ENCODE results near the gene RHOU. TPM values are rescaled to one million over a fixed set of nuclear protein-coding genes. Genes with fewer than 3 reads are reported as not detected.
A peak's percentile ranks its signal among the peaks of the same experiment; 100 is the strongest.
"Not testable (repeated sequence)": the region's sequence is repeated elsewhere in the genome, so short reads cannot be mapped to it uniquely, and the experiment has no call there.

The RHOU gene
- 4.2 TPM for total RNA-seq
- long read RNA-seq, full-length matches to known transcripts, result 11 of 14 reads
- long read RNA-seq, partial matches to known transcripts, result 2 of 14 reads
- long read RNA-seq, other reads (novel, unspliced or antisense), result 1 of 14 reads

DNA sequence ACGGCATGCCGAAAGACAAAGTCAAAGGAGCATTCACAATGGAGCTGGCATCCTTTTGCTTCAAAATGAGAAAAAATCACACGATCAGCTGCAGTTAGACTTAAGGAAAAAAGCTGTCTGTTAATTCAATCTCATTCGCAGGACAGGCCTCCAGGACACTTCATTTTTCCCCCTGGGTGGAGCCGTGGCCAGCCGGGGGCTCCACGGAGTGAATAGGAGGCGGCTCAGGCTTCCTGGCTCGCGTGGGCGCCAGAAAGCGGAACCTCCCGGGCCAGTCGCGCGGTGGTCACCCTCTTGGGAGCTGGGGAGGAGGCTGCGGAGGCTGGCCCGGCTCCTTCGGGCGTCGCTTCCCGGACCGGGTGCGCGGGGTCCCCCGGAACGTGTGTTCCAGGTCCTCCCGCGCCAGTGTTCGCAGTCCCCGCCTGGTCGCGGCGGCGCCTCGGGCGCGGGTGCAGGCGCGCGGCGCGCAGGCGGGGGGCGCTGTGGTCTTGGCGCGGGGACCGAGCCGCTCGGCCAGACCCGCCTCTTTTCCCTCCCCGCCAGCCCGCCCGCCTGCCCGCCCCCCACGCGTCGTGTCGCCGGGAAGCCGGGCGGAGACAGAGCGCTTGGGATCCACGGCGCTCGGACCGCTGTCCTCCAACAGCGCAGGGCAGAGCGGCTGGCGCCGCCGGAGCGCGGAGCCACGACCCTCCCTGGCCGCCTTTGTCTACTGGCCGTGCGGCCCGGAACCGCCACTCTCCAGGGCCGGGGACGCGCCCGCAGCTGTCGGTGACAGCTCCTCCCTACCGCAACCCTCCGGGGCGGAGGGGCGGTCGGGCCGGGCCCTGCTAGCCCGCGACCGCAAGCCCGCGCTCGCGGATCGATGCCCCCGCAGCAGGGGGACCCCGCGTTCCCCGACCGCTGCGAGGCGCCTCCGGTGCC lies at the start of gene RHOU:
Gene RHOU (plus strand): TSS at position 599 of the 921 bp plus-strand sequence. CDS start 264 bp downstream, at position 863.
- DNase-seq, result peak; percentile 87
- intact Hi-C loops (cut with DNase I), result loop anchor here (5.0 kb wide), 2 partner anchors 422 to 492 kb away; no protein-coding TSS in a partner anchor
- ATAC-seq (ENCODE audit: poor library complexity), result peak; percentile 97

DNA sequence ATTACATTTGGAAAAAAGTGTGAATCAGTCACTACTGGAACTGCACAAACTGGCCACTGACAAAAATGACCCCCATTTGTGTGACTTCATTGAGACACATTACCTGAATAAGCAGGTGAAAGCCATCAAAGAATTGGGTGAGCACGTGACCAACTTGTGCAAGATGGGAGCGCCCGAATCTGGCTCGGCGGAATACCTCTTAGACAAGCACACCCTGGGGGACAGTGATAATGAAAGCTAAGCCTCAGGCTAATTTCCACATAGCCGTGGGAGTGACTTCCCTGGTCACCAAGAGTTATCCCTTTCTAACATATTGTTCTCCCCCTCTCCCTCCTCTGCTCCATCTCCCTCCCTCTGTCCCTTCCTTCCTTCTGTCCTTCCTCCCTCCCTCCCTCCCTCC lies 47.7 kb upstream of the RHOU start:
- ATAC-seq (ENCODE audit: poor library complexity) (no peak), DNase-seq (no peak)
- intact Hi-C loops (cut with DNase I), result no loop called here

GRCh38 chr1:228689255-228689654 lies 46.0 kb upstream of the RHOU start:
- ATAC-seq (ENCODE audit: poor library complexity), result no peak
- no peak for DNase-seq
- intact Hi-C loops (cut with DNase I), result no loop called here

DNA sequence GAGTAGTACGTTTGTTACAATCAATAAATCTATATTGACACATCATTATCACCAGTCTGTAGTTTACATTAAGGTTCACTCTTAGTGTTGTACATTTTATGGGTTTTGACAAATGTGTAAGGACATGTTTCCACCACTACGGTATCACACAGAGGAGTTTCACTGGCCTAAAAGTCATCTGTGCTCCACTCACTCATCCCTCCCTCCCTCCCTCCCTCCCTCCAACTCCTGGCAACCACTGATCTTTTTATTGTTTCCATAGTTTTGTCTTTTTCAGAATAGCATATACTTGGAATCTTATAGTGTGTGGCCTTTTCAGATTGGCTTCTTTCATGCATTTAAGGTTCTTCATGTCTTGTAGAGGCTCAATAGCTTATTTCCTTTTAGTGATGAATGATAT lies 44.1 kb upstream of the RHOU start:
- intact Hi-C loops (cut with DNase I), result loop anchor here (5.0 kb wide), 1 partner anchor 466 kb away; no protein-coding TSS in a partner anchor
- DNase-seq (no peak), ATAC-seq (ENCODE audit: poor library complexity) (no peak)

DNA sequence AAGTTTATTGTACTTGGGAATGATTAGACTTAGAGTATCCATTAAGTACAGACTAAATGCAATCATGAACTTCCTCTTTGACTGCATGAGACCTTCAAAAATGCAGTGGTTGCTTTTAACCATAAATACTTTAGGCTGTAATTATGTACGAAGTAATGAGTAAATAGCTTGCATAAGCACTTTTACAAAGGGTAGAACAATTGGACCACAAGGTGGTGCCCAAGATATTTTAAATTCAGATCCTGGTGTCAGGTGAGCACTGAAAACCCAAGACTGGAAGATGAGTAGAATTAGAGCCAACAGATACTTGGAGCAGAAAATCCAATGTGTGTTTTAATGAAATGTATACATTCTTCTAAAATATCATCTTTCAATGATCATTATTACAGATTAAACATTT lies 43.4 kb upstream of the RHOU start:
- DNase-seq (no peak), ATAC-seq (ENCODE audit: poor library complexity) (peak; percentile 69)
- intact Hi-C loops (cut with DNase I), result loop anchor here (5.0 kb wide), 1 partner anchor 465 kb away; no protein-coding TSS in a partner anchor

DNA sequence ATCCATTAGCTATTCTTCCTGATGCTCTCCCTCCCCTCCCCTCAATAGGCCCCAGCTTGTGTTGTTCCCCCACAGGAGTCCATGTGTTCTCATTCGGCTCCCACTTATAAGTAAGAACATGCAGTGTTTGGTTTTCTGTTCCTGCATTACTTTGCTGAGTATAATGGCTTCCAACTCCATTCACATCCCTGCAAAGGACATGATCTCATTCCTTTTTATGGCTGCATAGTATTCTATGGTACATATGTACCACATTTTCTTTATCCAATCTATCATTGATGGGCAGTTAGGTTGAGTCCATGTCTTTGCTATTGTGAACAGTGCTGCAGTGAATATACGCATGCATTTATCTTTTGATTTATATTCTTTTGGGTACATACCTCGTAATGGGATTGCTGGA lies 40.8 kb upstream of the RHOU start:
- intact Hi-C loops (cut with DNase I), result loop anchor here (5.0 kb wide), 1 partner anchor 463 kb away; no protein-coding TSS in a partner anchor
- not testable (repeated sequence) for ATAC-seq (ENCODE audit: poor library complexity); DNase-seq

DNA sequence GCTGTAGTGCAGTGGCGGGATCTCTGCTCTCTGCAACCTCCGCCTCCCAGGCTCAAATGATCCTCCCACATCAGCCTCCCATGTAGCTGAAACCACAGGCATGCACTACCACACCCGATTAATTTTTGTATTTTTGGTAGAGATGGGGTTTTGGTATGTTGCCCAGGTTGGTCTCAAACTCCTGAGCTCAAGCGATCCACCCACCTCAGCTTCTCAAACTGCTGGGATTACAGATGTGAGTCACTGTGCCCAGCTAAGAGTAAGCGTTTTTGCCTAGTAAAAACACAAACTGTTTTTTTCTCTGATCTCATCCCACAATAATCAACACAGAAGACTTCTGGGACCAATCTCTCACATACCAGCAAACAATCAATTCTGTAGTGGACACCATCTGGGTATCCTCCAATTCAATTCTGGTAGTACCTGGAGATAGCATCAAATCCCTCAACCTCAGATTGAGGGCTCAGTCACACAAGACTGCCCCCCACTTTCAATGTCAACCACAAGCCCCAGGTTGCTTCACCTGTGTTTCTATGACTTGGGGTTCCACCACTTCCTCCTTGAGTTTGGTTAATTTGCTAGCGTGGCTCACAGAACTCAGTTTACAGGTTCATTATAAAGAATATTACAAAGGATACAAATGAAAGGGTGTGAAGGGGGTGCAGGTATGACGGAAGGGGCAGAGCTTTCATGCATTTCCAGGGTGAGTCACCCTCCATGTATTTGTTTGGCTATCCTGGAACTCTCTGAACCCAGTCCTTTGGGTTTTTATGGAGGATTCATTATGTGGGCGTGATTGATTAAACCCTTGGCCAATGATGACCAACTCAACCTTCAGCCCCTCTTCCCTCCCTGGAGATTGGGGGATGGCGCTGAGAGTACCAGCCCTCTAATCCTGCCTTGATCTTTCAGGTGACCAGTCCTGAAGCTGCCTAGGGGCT lies 40.0 kb upstream of the RHOU start:
- intact Hi-C loops (cut with DNase I), result no loop called here
- ATAC-seq (ENCODE audit: poor library complexity) (no peak), DNase-seq (no peak)

GRCh38 chr1:228697207-228698016 lies 37.9 kb upstream of the RHOU start:
- intact Hi-C loops (cut with DNase I), result no loop called here
- DNase-seq (peak; percentile 78), ATAC-seq (ENCODE audit: poor library complexity) (peak; percentile 69)

- intact Hi-C loops (cut with DNase I), result no loop called here
- no peak for ATAC-seq (ENCODE audit: poor library complexity)
These were observed 37.3 kb upstream of the RHOU start for GRCh38 chr1:228698017-228698329.

GRCh38 chr1:228702433-228702832 lies 32.8 kb upstream of the RHOU start:
- ATAC-seq (ENCODE audit: poor library complexity), result no peak
- intact Hi-C loops (cut with DNase I), result no loop called here

More at GRCh38 chr1:228698017-228698329, 37.3 kb upstream of the RHOU start:
- no peak for DNase-seq

GRCh38 chr1:228706305-228706704 lies 29.0 kb upstream of the RHOU start:
- DNase-seq (no peak), ATAC-seq (ENCODE audit: poor library complexity) (no peak)
- intact Hi-C loops (cut with DNase I), result no loop called here

More at GRCh38 chr1:228702433-228702832, 32.8 kb upstream of the RHOU start:
- no peak for DNase-seq

GRCh38 chr1:228717081-228717480 lies 18.2 kb upstream of the RHOU start:
- intact Hi-C loops (cut with DNase I), result no loop called here
- DNase-seq, result no peak
- no peak for ATAC-seq (ENCODE audit: poor library complexity)

- DNase-seq (no peak), ATAC-seq (ENCODE audit: poor library complexity) (no peak)
- intact Hi-C loops (cut with DNase I), result no loop called here
These were observed 13.9 kb upstream of the RHOU start for GRCh38 chr1:228721407-228721806.

DNA sequence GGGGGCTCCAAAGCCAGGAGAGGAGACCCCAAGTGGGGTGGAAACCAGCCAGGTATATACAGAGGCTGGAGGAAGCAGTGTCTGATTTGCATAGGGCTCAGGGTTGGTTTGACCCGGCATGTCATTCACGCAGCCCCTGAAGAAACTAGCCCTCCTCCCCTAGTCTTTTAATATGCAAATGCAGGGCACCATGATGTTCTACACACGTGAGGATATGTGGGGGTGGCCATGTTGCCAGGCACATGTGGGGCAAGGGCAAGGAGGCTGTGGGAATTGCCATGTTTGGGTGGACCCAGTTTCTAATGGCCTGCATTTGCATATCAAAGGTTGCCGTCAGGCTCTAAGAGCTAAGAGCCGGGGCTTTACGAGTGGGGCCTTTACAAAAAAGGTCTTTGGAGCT lies 12.0 kb upstream of the RHOU start:
- no peak for DNase-seq
- ATAC-seq (ENCODE audit: poor library complexity), result no peak
- intact Hi-C loops (cut with DNase I), result no loop called here

GRCh38 chr1:228723921-228724320 lies 11.4 kb upstream of the RHOU start:
- no peak for DNase-seq
- ATAC-seq (ENCODE audit: poor library complexity), result no peak
- intact Hi-C loops (cut with DNase I), result no loop called here

- DNase-seq (no peak), ATAC-seq (ENCODE audit: poor library complexity) (peak; percentile 25)
- intact Hi-C loops (cut with DNase I), result no loop called here
These were observed 10.1 kb upstream of the RHOU start for GRCh38 chr1:228725178-228725577.

- intact Hi-C loops (cut with DNase I), result no loop called here
- ATAC-seq (ENCODE audit: poor library complexity), result peak; percentile 62
- no peak for DNase-seq
These were observed 7.6 kb upstream of the RHOU start for GRCh38 chr1:228727681-228728171.

DNA sequence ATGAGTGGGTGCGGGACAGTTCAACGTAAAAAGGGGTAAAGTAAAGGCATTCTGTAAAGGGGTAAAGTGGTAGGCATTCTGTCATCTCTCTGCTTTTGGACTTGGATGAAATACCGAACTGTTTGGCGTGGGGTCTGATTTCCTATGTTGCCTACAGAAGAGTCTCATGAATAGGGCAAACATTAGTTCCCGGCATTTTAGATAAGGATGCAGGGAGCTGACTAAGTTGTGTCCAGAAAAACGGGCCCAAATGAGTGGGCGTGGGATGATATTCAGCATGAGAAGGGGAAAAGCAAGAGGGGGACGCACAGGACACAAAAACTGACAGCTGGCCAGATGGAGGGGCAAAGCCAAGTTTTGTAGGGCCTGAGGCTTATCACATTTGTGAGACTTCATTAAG lies 2.9 kb upstream of the RHOU start:
- intact Hi-C loops (cut with DNase I), result no loop called here
- ATAC-seq (ENCODE audit: poor library complexity) (no peak), DNase-seq (no peak)

All from Right ventricle myocardium superior (tissue), 1 donor.